SJCRH30 (cell line): ENCODE results near the gene NPEPL1. TPM values are rescaled to one million over a fixed set of nuclear protein-coding genes. Genes with fewer than 3 reads are reported as not detected.
A peak's percentile ranks its signal among the peaks of the same experiment; 100 is the strongest.

Experiments
- DNase-seq, 2 experiments: peaks; one replicate each; pipeline ENCODE4 v3.0.0-alpha.2; 2015 to 2020
- H3K27ac ChIP-seq: fragments of 250-450 bp; sonication (Bioruptor Pico); 2 replicates; pipeline ENCODE4 v1.5.1; 2020; ENCODE audit warnings: mild to moderate bottlenecking, moderate library complexity
- H3K27me3 ChIP-seq: fragments of 250-450 bp; sonication (Bioruptor Pico); 2 replicates; pipeline ENCODE4 v1.5.1; 2020; ENCODE audit warnings: mild to moderate bottlenecking, moderate library complexity
- H3K36me3 ChIP-seq: fragments of 250-450 bp; sonication (Bioruptor Pico); 2 replicates; pipeline ENCODE4 v1.5.1; 2020; ENCODE audit warnings: mild to moderate bottlenecking, moderate library complexity
- H3K4me1 ChIP-seq: fragments of 250-450 bp; sonication (Bioruptor Pico); 2 replicates; pipeline ENCODE4 v1.5.1; 2020; ENCODE audit warnings: mild to moderate bottlenecking, moderate library complexity
- H3K4me3 ChIP-seq: fragments of 250-450 bp; sonication (Bioruptor Pico); 2 replicates; pipeline ENCODE4 v1.5.1; 2020; ENCODE audit warnings: mild to moderate bottlenecking, moderate library complexity
- H3K9me3 ChIP-seq: fragments of 250-450 bp; sonication (Bioruptor Pico); replicated peaks from 2 replicates; pipeline ENCODE4 v1.5.1; 2020; ENCODE audit warnings: mild to moderate bottlenecking, moderate library complexity
- total RNA-seq: library from RNA; depleted of rRNA; stranded (reverse); fragments of >200 nt; shearing (Covaris generic); gene quantifications from 2 replicates; pipeline ENCODE4 v1.2.3, GENCODE V29; 2014

Gene NPEPL1
- total RNA-seq, 1 experiment from 2014 or later, result 6.3 TPM

GRCh38 chr20:58684291-58684690, 8.3 kb upstream of the NPEPL1 start:
- no peak overlapping the region for H3K27ac ChIP-seq

GRCh38 chr20:58685988-58686387, 6.6 kb upstream of the NPEPL1 start:
- H3K4me3 ChIP-seq, result no peak overlapping the region

More at GRCh38 chr20:58684291-58684690, 8.3 kb upstream of the NPEPL1 start:
- no peak for DNase-seq
- Histone ChIP-seq H3K4me3 (no peak overlapping the region), H3K4me1 (peaks cover 20% of the 10 kb centered on the region), H3K36me3 (peaks cover 14% of the 10 kb centered on the region), H3K27me3 (no peaks in the 10 kb centered on the region), H3K9me3 (no peaks in the 10 kb centered on the region)

GRCh38 chr20:58688414-58688813, 4.2 kb upstream of the NPEPL1 start:
- no peak overlapping the region for H3K4me3 ChIP-seq
- H3K27ac ChIP-seq, result peak overlapping the region; percentile 0; the same call in 1 of the 2 replicates
- H3K9me3 ChIP-seq, result no peaks in the 10 kb centered on the region
- peaks cover 27% of the 10 kb centered on the region for H3K4me1 ChIP-seq
- no peak for DNase-seq
- no peaks in the 10 kb centered on the region for H3K27me3 ChIP-seq
- H3K36me3 ChIP-seq, result peaks cover 2% of the 10 kb centered on the region; the same call in 1 of the 2 replicates

More at GRCh38 chr20:58685988-58686387, 6.6 kb upstream of the NPEPL1 start:
- Histone ChIP-seq H3K9me3 (no peaks in the 10 kb centered on the region), H3K27ac (no peak overlapping the region), H3K27me3 (no peaks in the 10 kb centered on the region), H3K4me1 (peaks cover 34% of the 10 kb centered on the region), H3K36me3 (peaks cover 2% of the 10 kb centered on the region; the same call in 1 of the 2 replicates)
- DNase-seq, result no peak

- no peak overlapping the region for H3K4me3 ChIP-seq
- H3K36me3 ChIP-seq, result peaks cover 2% of the 10 kb centered on the region; the same call in 1 of the 2 replicates
- no peaks in the 10 kb centered on the region for H3K27me3 ChIP-seq
- H3K4me1 ChIP-seq, result peaks cover 27% of the 10 kb centered on the region
- peak overlapping the region; percentile 15; the same call in 1 of the 2 replicates for H3K27ac ChIP-seq
- no peaks in the 10 kb centered on the region for H3K9me3 ChIP-seq
- DNase-seq, result peak; percentile 96 to 99
These were observed 3.8 kb upstream of the NPEPL1 start for GRCh38 chr20:58688840-58689239.

- H3K36me3 ChIP-seq, result peaks cover 2% of the 10 kb centered on the region; the same call in 1 of the 2 replicates
- H3K4me1 ChIP-seq, result peaks cover 27% of the 10 kb centered on the region
- H3K27me3 ChIP-seq, result no peaks in the 10 kb centered on the region
- no peaks in the 10 kb centered on the region for H3K9me3 ChIP-seq
- DNase-seq, result peak; percentile 35 to 67
- no peak overlapping the region for H3K4me3 ChIP-seq
- H3K27ac ChIP-seq, result no peak overlapping the region
These were observed 2.0 kb upstream of the NPEPL1 start for GRCh38 chr20:58690396-58691135.

GRCh38 chr20:58691773-58692578, 624 bp upstream of the NPEPL1 start:
- H3K4me3 ChIP-seq, result no peak overlapping the region
- H3K9me3 ChIP-seq, result no peaks in the 10 kb centered on the region
- no peak for DNase-seq
- peaks cover 27% of the 10 kb centered on the region for H3K4me1 ChIP-seq
- no peaks in the 10 kb centered on the region for H3K27me3 ChIP-seq
- peaks cover 2% of the 10 kb centered on the region; the same call in 1 of the 2 replicates for H3K36me3 ChIP-seq
- H3K27ac ChIP-seq, result no peak overlapping the region

GRCh38 chr20:58693226-58694006, 816 bp downstream of the NPEPL1 start:
- Histone ChIP-seq H3K36me3 (peaks cover 2% of the 10 kb centered on the region; the same call in 1 of the 2 replicates), H3K9me3 (no peaks in the 10 kb centered on the region), H3K4me3 (no peak overlapping the region), H3K4me1 (peaks cover 22% of the 10 kb centered on the region), H3K27me3 (no peaks in the 10 kb centered on the region), H3K27ac (no peak overlapping the region)
- DNase-seq, result no peak

- H3K9me3 ChIP-seq, result no peaks in the 10 kb centered on the region
- no peak for DNase-seq
- no peak overlapping the region for H3K27ac ChIP-seq
- H3K27me3 ChIP-seq, result no peaks in the 10 kb centered on the region
- peaks cover 13% of the 10 kb centered on the region for H3K4me1 ChIP-seq
- H3K4me3 ChIP-seq, result no peak overlapping the region
- H3K36me3 ChIP-seq, result peaks cover 2% of the 10 kb centered on the region; the same call in 1 of the 2 replicates
These were observed 1.9 kb downstream of the NPEPL1 start for GRCh38 chr20:58694241-58695083.

GRCh38 chr20:58695084-58695722, 2.6 kb downstream of the NPEPL1 start:
- Histone ChIP-seq H3K9me3 (no peaks in the 10 kb centered on the region), H3K36me3 (no peaks in the 10 kb centered on the region), H3K4me3 (no peak overlapping the region), H3K27ac (no peak overlapping the region), H3K27me3 (no peaks in the 10 kb centered on the region), H3K4me1 (peaks cover 7% of the 10 kb centered on the region)
- no peak for DNase-seq

GRCh38 chr20:58695895-58696375, 3.3 kb downstream of the NPEPL1 start:
- H3K4me3 ChIP-seq, result no peak overlapping the region
- no peak for DNase-seq
- H3K9me3 ChIP-seq, result no peaks in the 10 kb centered on the region
- peaks cover 1% of the 10 kb centered on the region for H3K4me1 ChIP-seq
- H3K27me3 ChIP-seq, result no peaks in the 10 kb centered on the region
- H3K36me3 ChIP-seq, result no peaks in the 10 kb centered on the region
- no peak overlapping the region for H3K27ac ChIP-seq

GRCh38 chr20:58696411-58696961, 3.9 kb downstream of the NPEPL1 start:
- Histone ChIP-seq H3K4me1 (no peaks in the 10 kb centered on the region), H3K9me3 (no peaks in the 10 kb centered on the region), H3K4me3 (no peak overlapping the region), H3K36me3 (no peaks in the 10 kb centered on the region), H3K27ac (no peak overlapping the region), H3K27me3 (no peaks in the 10 kb centered on the region)
- DNase-seq, result no peak

- Histone ChIP-seq H3K4me3 (no peak overlapping the region), H3K27me3 (no peaks in the 10 kb centered on the region), H3K9me3 (no peaks in the 10 kb centered on the region), H3K4me1 (no peaks in the 10 kb centered on the region), H3K36me3 (no peaks in the 10 kb centered on the region), H3K27ac (no peak overlapping the region)
- DNase-seq, result no peak
These were observed 4.7 kb downstream of the NPEPL1 start for GRCh38 chr20:58697201-58697866.
